H1 (cell line): ENCODE measurements around the gene JDP2. TPM values are rescaled to one million over a fixed set of nuclear protein-coding genes. Genes with fewer than 3 reads are reported as not detected.

Source experiments
- CTCF ChIA-PET: fragments of 300-600 bp; sonication (Branson Sonifier 250); formaldehyde crosslinking; loops from one replicate; lab custom pipeline; 2021; ENCODE audit not compliant: partially characterized antibody; lab: Charles Lee
- POLR2A ChIA-PET: fragments of 300-600 bp; sonication (Branson Sonifier 250); formaldehyde crosslinking; loops from one replicate; lab custom pipeline; 2021; ENCODE audit warnings: inconsistent platforms; ENCODE audit not compliant: partially characterized antibody; lab: Charles Lee
- DNase-seq, 2 experiments: peaks; one replicate each; pipeline versions ENCODE4 v3.0.0 to v3.0.0-alpha.2; 2010 to 2022; ENCODE audit warnings: low spot score in 2 of 2, low read depth in 1 of 2, mixed read lengths in 1 of 2
- FAIRE-seq: peaks from 2 replicates; lab custom pipeline; 2011; peaks lifted over from hg19 to GRCh38; lab: Jason Lieb, UNC
- H2AFZ ChIP-seq: 2 replicates; pipeline ENCODE4 v1.8.1; 2012; ENCODE audit warnings: low read length, inconsistent platforms
- H2AK5ac ChIP-seq: 2 replicates; pipeline ENCODE4 v1.6.1; 2013; ENCODE audit warnings: low read depth, low read length
- H2BK120ac ChIP-seq: replicated peaks from 2 replicates; pipeline ENCODE3; 2013; ENCODE audit warnings: low read depth, low read length, inconsistent platforms
- H2BK12ac ChIP-seq: 2 replicates; pipeline ENCODE4 v1.6.1; 2013; ENCODE audit warnings: low read depth, low read length
- H2BK15ac ChIP-seq: 2 replicates; pipeline ENCODE4 v1.6.1; 2013; ENCODE audit warnings: low read length
- H2BK20ac ChIP-seq: 2 replicates; pipeline ENCODE4 v1.6.1; 2013; ENCODE audit warnings: low read length
- H2BK5ac ChIP-seq: 2 replicates; pipeline ENCODE4 v1.6.1; 2013; ENCODE audit warnings: low read depth, low read length
- H3K14ac ChIP-seq: 2 replicates; pipeline ENCODE4 v1.6.1; 2013; ENCODE audit warnings: inconsistent platforms; ENCODE audit not compliant: insufficient read length
- H3K18ac ChIP-seq: 2 replicates; pipeline ENCODE4 v1.6.1; 2013; ENCODE audit warnings: low read length; ENCODE audit errors: extremely low read depth
- H3K23ac ChIP-seq: 2 replicates; pipeline ENCODE4 v1.6.1; 2013; ENCODE audit warnings: inconsistent platforms; ENCODE audit not compliant: insufficient read length
- H3K23me2 ChIP-seq: 2 replicates; pipeline ENCODE4 v1.6.1; 2013; ENCODE audit warnings: low read depth, low read length
- H3K27ac ChIP-seq: 2 replicates; pipeline ENCODE4 v1.6.1; 2011; ENCODE audit warnings: low read depth, low read length, inconsistent platforms
- H3K27me3 ChIP-seq, 4 experiments: replicated peaks in 1 of 4; 1 replicate in 1 of 4; 2 replicates in 3 of 4; pipeline versions ENCODE4 v1.6.1 to v1.8.1; 2011 to 2013; ENCODE audit warnings: low read length in 3 of 4, mild to moderate bottlenecking in 3 of 4, inconsistent platforms in 2 of 4, mixed read lengths in 2 of 4, moderate library complexity in 1 of 4; ENCODE audit not compliant: control insufficient read depth in 3 of 4, insufficient read depth in 3 of 4; ENCODE audit errors: extremely low read depth in 1 of 4
- H3K36me3 ChIP-seq, 4 experiments: 2 replicates each; pipeline versions ENCODE4 v1.6.1 to v1.8.1; 2011 to 2013; ENCODE audit warnings: mild to moderate bottlenecking in 4 of 4, low read length in 3 of 4, moderate library complexity in 2 of 4, control low read depth in 1 of 4, inconsistent platforms in 1 of 4; ENCODE audit not compliant: insufficient read depth in 4 of 4, control insufficient read depth in 2 of 4
- H3K4ac ChIP-seq: replicated peaks from 2 replicates; pipeline ENCODE3; 2013; ENCODE audit warnings: low read length, low read depth, mixed read lengths, inconsistent platforms; ENCODE audit not compliant: insufficient read length
- H3K4me1 ChIP-seq, 4 experiments: replicated peaks in 1 of 4; 1 replicate in 1 of 4; 2 replicates in 3 of 4; pipeline versions ENCODE4 v1.6.1 to v1.8.1; 2011 to 2013; ENCODE audit warnings: low read length in 3 of 4, inconsistent platforms in 2 of 4, mixed read lengths in 1 of 4; ENCODE audit not compliant: insufficient read depth in 4 of 4, control insufficient read depth in 3 of 4
- H3K4me2 ChIP-seq, 2 experiments: 2 replicates each; pipeline versions ENCODE4 v1.6.1 to v1.8.1; 2011 to 2013; ENCODE audit warnings: low read depth in 2 of 2, low read length in 2 of 2, control low read depth in 1 of 2, inconsistent platforms in 1 of 2, mild to moderate bottlenecking in 1 of 2; ENCODE audit not compliant: insufficient read depth in 1 of 2
- H3K4me3 ChIP-seq, 4 experiments: fragments of 200-600, 300-600 bp in 1 of 4; sonication (generic), shearing (Covaris generic), sonication (Bioruptor Twin) in 1 of 4; 2 replicates each; pipeline versions ENCODE4 v1.5.1 to v1.8.1; 2011 to 2016; ENCODE audit warnings: low read length in 4 of 4, low read depth in 3 of 4, control low read depth in 2 of 4, inconsistent platforms in 2 of 4, mild to moderate bottlenecking in 2 of 4, mixed read lengths in 1 of 4, moderate library complexity in 1 of 4; ENCODE audit not compliant: insufficient read depth in 2 of 4; ENCODE audit errors: extremely low read depth in 1 of 4
- H3K56ac ChIP-seq: replicated peaks from 2 replicates; pipeline ENCODE3; 2013; ENCODE audit warnings: low read depth, mild to moderate bottlenecking, mixed read lengths, low read length, inconsistent platforms; ENCODE audit not compliant: insufficient read length
- H3K79me1 ChIP-seq: 2 replicates; pipeline ENCODE4 v1.6.1; 2013; ENCODE audit warnings: low read depth, low read length, control low read depth
- H3K79me2 ChIP-seq, 2 experiments: 2 replicates each; pipeline versions ENCODE4 v1.6.1 to v1.8.1; 2012 to 2013; ENCODE audit warnings: low read length in 2 of 2, mild to moderate bottlenecking in 2 of 2, inconsistent platforms in 1 of 2; ENCODE audit not compliant: insufficient read depth in 2 of 2, control insufficient read depth in 1 of 2
- H3K9ac ChIP-seq, 4 experiments: replicated peaks in 1 of 4; 1 replicate in 1 of 4; 2 replicates in 3 of 4; pipeline versions ENCODE4 v1.6.1 to v1.8.1; 2011 to 2013; ENCODE audit warnings: low read depth in 3 of 4, low read length in 3 of 4, control low read depth in 2 of 4, mild to moderate bottlenecking in 2 of 4, moderate library complexity in 2 of 4, inconsistent platforms in 1 of 4; ENCODE audit errors: extremely low read depth in 1 of 4
- H3K9me3 ChIP-seq, 2 experiments: 2 replicates each; pipeline versions ENCODE4 v1.6.1 to v1.8.1; 2012 to 2013; ENCODE audit warnings: mild to moderate bottlenecking in 2 of 2, moderate library complexity in 2 of 2, control low read depth in 1 of 2, inconsistent platforms in 1 of 2, low read depth in 1 of 2, low read length in 1 of 2, mixed read lengths in 1 of 2; ENCODE audit not compliant: insufficient read depth in 2 of 2
- H4K20me1 ChIP-seq, 2 experiments: replicated peaks in 1 of 2; 2 replicates each; pipeline versions ENCODE3 to v1.8.1; 2011 to 2013; ENCODE audit warnings: inconsistent platforms in 2 of 2, low read length in 2 of 2, mild to moderate bottlenecking in 1 of 2; ENCODE audit not compliant: insufficient read depth in 2 of 2, control insufficient read depth in 1 of 2
- H4K5ac ChIP-seq: 2 replicates; pipeline ENCODE4 v1.6.1; 2013; ENCODE audit warnings: low read length, low read depth, mixed read lengths, inconsistent platforms; ENCODE audit not compliant: insufficient read length
- H4K8ac ChIP-seq: 2 replicates; pipeline ENCODE4 v1.8.0; 2013; ENCODE audit warnings: mild to moderate bottlenecking, moderate library complexity, low read length, inconsistent platforms; ENCODE audit not compliant: insufficient read depth; ENCODE audit errors: extremely low read depth
- H4K91ac ChIP-seq: replicated peaks from 2 replicates; pipeline ENCODE3; 2013; ENCODE audit warnings: low read length, mixed read lengths, inconsistent platforms; ENCODE audit not compliant: insufficient read length
- POLR2A ChIP-seq, 2 experiments: IDR thresholded peaks; 1 replicate in 1 of 2; 2 replicates in 1 of 2; pipeline ENCODE4 v1.6.1; 2011; ENCODE audit warnings: low read depth in 2 of 2, low read length in 2 of 2, mild to moderate bottlenecking in 2 of 2; ENCODE audit errors: control extremely low read depth in 1 of 2
- SIRT6 ChIP-seq: IDR thresholded peaks from one replicate; pipeline ENCODE4 v1.7.1; 2012; ENCODE audit warnings: low read length, inconsistent platforms
- SRF ChIP-seq: IDR thresholded peaks from 2 replicates; pipeline ENCODE4 v1.6.1; 2011; ENCODE audit warnings: mild to moderate bottlenecking, low read depth, low read length, moderate library complexity
- WGBS, 2 experiments: shearing (Covaris generic) in 1 of 2; methylation state at CpG; one replicate each; pipeline versions ENCODE4 v1.1.6 to v1.1.7; 2013 to 2015; ENCODE audit warnings: low lambda C conversion rate in 2 of 2, mixed read lengths in 2 of 2, inconsistent platforms in 1 of 2, low coverage in 1 of 2, missing lambda C conversion rate in 1 of 2; ENCODE audit not compliant: insufficient replicate concordance in 2 of 2, insufficient coverage in 1 of 2, insufficient read length in 1 of 2; ENCODE audit errors: extremely low coverage in 1 of 2, missing lambda C conversion rate in 1 of 2; 5-methylcytosine and 5-hydroxymethylcytosine counted together
- polyA plus RNA-seq, 7 experiments: library from polyadenylated mRNA; depleted of rRNA in 3 of 7; stranded (reverse) in 5 of 7; unstranded in 2 of 7; fragments of >200 nt in 5 of 7; fragments of 200-250 nt in 2 of 7; gene quantifications; 1 replicate in 5 of 7; 2 replicates in 1 of 7; 4 replicates in 1 of 7; pipeline versions ENCODE4 v1.2.1 to v1.2.3, GENCODE V29; 2011 to 2013; ENCODE audit warnings: missing spikeins in 2 of 7, mixed read lengths in 2 of 7
- total RNA-seq: library from RNA; stranded (reverse); fragmentation: NEBNext Ultra II Directional; extraction: Animal tissue kit (Norgen Biotek cat#: 25700); gene quantifications from 2 replicates; pipeline ENCODE4 v1.2.1, GENCODE V29; 2021

The JDP2 gene
- total and polyA plus RNA-seq, 2 of the 8 experiments (the other 6 are each of a cell fraction or from before 2014, with no cell fraction given) = 8.9 to 27.2 TPM

DNA sequence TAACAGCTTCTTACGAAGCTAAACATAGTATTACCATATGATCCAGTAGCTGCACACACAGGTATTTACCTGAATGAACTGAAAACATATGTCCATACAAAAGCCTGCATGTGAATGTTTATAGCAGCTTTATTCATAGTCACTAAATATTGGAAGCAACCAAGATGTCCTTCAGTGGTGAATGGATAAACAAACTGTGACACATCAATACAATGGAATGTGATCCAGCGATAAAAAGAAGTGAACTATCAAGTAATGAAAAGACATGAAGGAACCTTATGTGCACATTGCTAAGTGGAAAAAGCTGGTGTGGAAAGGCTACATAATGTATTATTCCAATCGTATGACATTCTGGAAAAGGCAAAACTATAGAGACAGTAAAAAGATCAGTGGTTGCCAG, 38.1 kb upstream of the JDP2 start:
- no peak for FAIRE-seq
- POLR2A ChIA-PET = no interaction called here
- no peak for TF ChIP-seq SIRT6
- no peak for TF ChIP-seq SRF
- TF ChIP-seq POLR2A (IDR thresholded peaks at IDR 0.05; ENCODE audit: control extremely low read depth in 1 of 2, low read depth in 2 of 2, low read length in 2 of 2) = no peak

More for the DNA sequence above, 38.1 kb upstream of the JDP2 start:
- Histone ChIP-seq H3K9me3 (no peaks in the 10 kb centered on the region), H2BK5ac (no peak overlapping the region), H3K4me2 (no peak overlapping the region), H3K79me2 (no peaks in the 10 kb centered on the region), H2BK15ac (no peak overlapping the region), H2AK5ac (no peak overlapping the region), H3K56ac (no peak overlapping the region), H3K23me2 (no peaks in the 10 kb centered on the region), H4K91ac (no peak overlapping the region), H2BK120ac (no peak overlapping the region), H4K5ac (no peak overlapping the region), H3K23ac (no peak overlapping the region), H3K9ac (no peak overlapping the region), H3K18ac (no peak overlapping the region), H3K36me3 (no peaks in the 10 kb centered on the region), H2BK12ac (no peak overlapping the region), H4K20me1 (no peaks in the 10 kb centered on the region), H2AFZ (no peak overlapping the region), H3K27ac (no peak overlapping the region), H3K14ac (no peak overlapping the region), H3K4ac (no peak overlapping the region), H4K8ac (no peak overlapping the region), H2BK20ac (no peak overlapping the region), H3K4me1 (peaks cover 0 to 8% (median 1%) of the 10 kb centered on the region in 4 experiments; a peak in 2 of 7 replicates), H3K4me3 (no peak overlapping the region), H3K79me1 (no peaks in the 10 kb centered on the region), H3K27me3 (no peaks in the 10 kb centered on the region)
- CTCF ChIA-PET = interaction anchor here (0.6 to 1.5 kb wide), 2 partner anchors 9 to 150 kb away, joined by 3 to 7 read pairs; no protein-coding TSS in a partner anchor
- DNase-seq = no peak
- 92% methylated on average over 3 of the region's 3 CpGs; no CpG with 5 or more reads in 1 of the 2 experiments for WGBS, 2 experiments
